Measurements from ENCODE around the gene DENND1A.

GRCh38 chr9:123537809-123538208 is 392.1 kb downstream of the DENND1A start:
- TF ChIP-seq POLR2A (IDR thresholded peaks at IDR 0.05) (no peak), CTCF (IDR thresholded peaks at IDR 0.05) (no peak)
